A549 (cell line): ENCODE data around the gene TMEM185B. TPM values are rescaled to one million over a fixed set of nuclear protein-coding genes. Genes with fewer than 3 reads are reported as not detected.
"Not testable (repeated sequence)": the region's sequence is repeated elsewhere in the genome, so short reads cannot be mapped to it uniquely, and the experiment has no call there.

Experiments
- ATAC-seq, 2 experiments: fragments of 200-7000 bp in 1 of 2; fragments of >200 bp in 1 of 2; cut with Nextera tagmentation in 1 of 2; cut with Tn5 transposase in 1 of 2; 3 replicates each; pipeline versions ENCODE4 v1.8.0 to v1.9.1; 2018 to 2020; ENCODE audit warnings: mild to moderate bottlenecking in 1 of 2, moderate library complexity in 1 of 2
- CTCF ChIA-PET: fragments of 300-600 bp; sonication (Branson Sonifier 250); formaldehyde crosslinking; extraction: SDS; loops from one replicate; lab custom pipeline; 2021; ENCODE audit warnings: antibody characterized with exemption, inconsistent platforms; lab: Yijun Ruan, JAX
- POLR2A ChIA-PET: fragments of 350-600 bp; formaldehyde crosslinking; extraction: SDS; loops from one replicate; lab custom pipeline; 2021; ENCODE audit warnings: antibody characterized with exemption, inconsistent platforms; lab: Yijun Ruan, JAX
- DNase-seq, 2 experiments: peaks; one replicate each; pipeline versions ENCODE4 v3.0.0 to v3.0.0-alpha.2; 2011 to 2016; ENCODE audit warnings: low read depth in 1 of 2, low spot score in 1 of 2
- FAIRE-seq: peaks from 2 replicates; lab custom pipeline; 2011; peaks lifted over from hg19 to GRCh38; lab: Jason Lieb, UNC
- H3K27ac ChIP-seq, 2 experiments: fragments of >200 bp; sonication (Bioruptor Twin); formaldehyde crosslinking; 3 replicates each; pipeline ENCODE4 v1.5.1; 2016 to 2017
- H3K4me1 ChIP-seq: fragments of >200 bp; sonication (Bioruptor Twin); formaldehyde crosslinking; 3 replicates; pipeline ENCODE4 v1.6.1; 2016
- H3K4me2 ChIP-seq: fragments of >200 bp; sonication (Bioruptor Twin); formaldehyde crosslinking; 3 replicates; pipeline ENCODE4 v1.6.1; 2016
- H3K4me3 ChIP-seq: fragments of >200 bp; sonication (Bioruptor Twin); formaldehyde crosslinking; 3 replicates; pipeline ENCODE4 v1.5.1; 2016
- H3K9me3 ChIP-seq: fragments of >200 bp; sonication (Bioruptor Twin); formaldehyde crosslinking; 3 replicates; pipeline ENCODE4 v1.6.1; 2016
- CBX8 ChIP-seq: fragments of 200-600 bp; sonication (generic); IDR thresholded peaks from 2 replicates; pipeline ENCODE4 v1.6.1; 2016
- CEBPB ChIP-seq, 2 experiments: fragments of >200 bp in 1 of 2; sonication (Bioruptor Twin) in 1 of 2; formaldehyde crosslinking in 1 of 2; IDR thresholded peaks; 2 replicates each; pipeline ENCODE4 v1.6.1; 2012 to 2016
- CHD2 ChIP-seq: fragments of 150-350 bp; IDR thresholded peaks from 2 replicates; pipeline ENCODE4 v1.6.1; 2014; ENCODE audit warnings: low read length; ENCODE audit not compliant: partially characterized antibody
- CTCF ChIP-seq: fragments of >200 bp; sonication (Bioruptor Twin); formaldehyde crosslinking; IDR thresholded peaks from 3 replicates; pipeline ENCODE4 v1.5.1; 2016
- EHMT2 ChIP-seq: fragments of 200-600 bp; sonication (generic); IDR thresholded peaks from 2 replicates; pipeline ENCODE4 v1.6.1; 2016; ENCODE audit warnings: antibody characterized with exemption, low read depth, mild to moderate bottlenecking, moderate library complexity
- FOSL2 ChIP-seq, 2 experiments: fragments of 450-650 bp in 1 of 2; fragments of >200 bp in 1 of 2; sonication (Bioruptor Twin) in 1 of 2; formaldehyde crosslinking; IDR thresholded peaks; 2 replicates each; pipeline versions ENCODE4 v1.5.0 to v1.6.1; 2016 to 2020; ENCODE audit warnings: mild to moderate bottlenecking in 1 of 2, moderate library complexity in 1 of 2
- HDAC2 ChIP-seq: fragments of 200-600 bp; sonication (generic); IDR thresholded peaks from 2 replicates; pipeline ENCODE4 v1.6.1; 2016
- HMGXB4 ChIP-seq: fragments of 250-450 bp; sonication (Bioruptor Pico); IDR thresholded peaks from 2 replicates; pipeline ENCODE4 v1.5.0; 2021; ENCODE audit warnings: mild to moderate bottlenecking, moderate library complexity, borderline replicate concordance
- JUN ChIP-seq, 2 experiments: fragments of >200 bp; sonication (Bioruptor Twin); formaldehyde crosslinking; IDR thresholded peaks; 2 replicates in 1 of 2; 3 replicates in 1 of 2; pipeline ENCODE4 v1.6.1; 2016 to 2017
- KDM5A ChIP-seq: fragments of 200-600 bp; sonication (generic); IDR thresholded peaks from 2 replicates; pipeline ENCODE4 v1.6.1; 2016; ENCODE audit warnings: antibody characterized with exemption, mild to moderate bottlenecking
- MYC ChIP-seq: IDR thresholded peaks from 2 replicates; pipeline ENCODE4 v1.6.1; 2012; ENCODE audit warnings: mild to moderate bottlenecking, inconsistent platforms, low read length, improper control_type of control experiment, borderline replicate concordance
- PHF8 ChIP-seq: fragments of 200-600 bp; sonication (generic); IDR thresholded peaks from 2 replicates; pipeline ENCODE4 v1.6.1; 2016; ENCODE audit warnings: low read depth, mild to moderate bottlenecking, antibody characterized with exemption, moderate library complexity, borderline replicate concordance
- RAD21 ChIP-seq, 2 experiments: fragments of >200 bp in 1 of 2; sonication (Bioruptor Twin) in 1 of 2; formaldehyde crosslinking in 1 of 2; IDR thresholded peaks in 1 of 2; conservative IDR thresholded peaks in 1 of 2; 2 replicates in 1 of 2; 3 replicates in 1 of 2; pipeline ENCODE4 v1.6.1; 2012 to 2018; ENCODE audit warnings: inconsistent platforms in 1 of 2
- RFX5 ChIP-seq: fragments of 450-650 bp; IDR thresholded peaks from 2 replicates; pipeline ENCODE4 v1.7.1; 2014; ENCODE audit warnings: antibody characterized with exemption, mild to moderate bottlenecking, moderate library complexity
- RNF2 ChIP-seq: fragments of 200-600 bp; sonication (generic); IDR thresholded peaks from 2 replicates; pipeline ENCODE4 v1.6.1; 2016; ENCODE audit warnings: low read depth, mild to moderate bottlenecking, antibody characterized with exemption, moderate library complexity, borderline replicate concordance
- SMC3 ChIP-seq: fragments of >200 bp; sonication (Bioruptor Twin); formaldehyde crosslinking; IDR thresholded peaks from 3 replicates; pipeline ENCODE4 v1.6.1; 2018; ENCODE audit warnings: inconsistent platforms
- WGBS: methylation state at CpG from one replicate; pipeline ENCODE4 v1.1.6; 2017; ENCODE audit errors: missing lambda C conversion rate; 5-methylcytosine and 5-hydroxymethylcytosine counted together
- polyA plus RNA-seq, 4 experiments: library from polyadenylated mRNA; depleted of rRNA in 3 of 4; stranded (reverse); fragments of >200 nt; fragmentation: RNase III in 1 of 4; extraction: RNeasy Plus Mini Kit Qiagen cat#74134 plus additional on column Dnase treatment in 1 of 4; gene quantifications; 2 replicates in 3 of 4; 3 replicates in 1 of 4; pipeline ENCODE4 v1.2.3, GENCODE V29; 2011 to 2017

The TMEM185B gene
- polyA plus RNA-seq, 2 of the 4 experiments (the other 2 are of a cell fraction): 30.3 to 41.8 TPM

GRCh38 chr2:120203251-120204021 lies 19.8 kb downstream of the TMEM185B start:
- no peak for DNase-seq
- no peak for FAIRE-seq
- no peak overlapping the region for H3K27ac ChIP-seq
- peak in 1 of 2 experiments; percentile 31; a peak in 3 of 6 replicates for ATAC-seq
- H3K4me1 ChIP-seq: no peaks in the 10 kb centered on the region
- POLR2A ChIA-PET: no interaction called here
- H3K9me3 ChIP-seq: peaks cover 8% of the 10 kb centered on the region; the same call in 1 of the 3 replicates
- TF ChIP-seq EHMT2 (no peak), MYC (no peak), PHF8 (no peak), JUN (IDR thresholded peaks at IDR 0.05) (no peak), RAD21 (conservative IDR thresholded peaks at IDR 0.05 in 1 of 2, IDR thresholded peaks at IDR 0.05 in 1 of 2) (no peak), CTCF (no peak), SMC3 (no peak), CHD2 (no peak), HDAC2 (no peak), KDM5A (no peak), CBX8 (no peak), RNF2 (no peak), CEBPB (IDR thresholded peaks at IDR 0.05) (no peak), HMGXB4 (CRISPR knock-in tag) (no peak), RFX5 (no peak)
- CTCF ChIA-PET: interaction anchor here (0.6 to 1.6 kb wide), 3 partner anchors 24 to 109 kb away, joined by 3 to 5 read pairs (median 4); no protein-coding TSS in a partner anchor
- H3K4me3 ChIP-seq: no peak overlapping the region
- no peak overlapping the region for H3K4me2 ChIP-seq
- WGBS: 65% methylated on average over 10 of the region's 10 CpGs

- CTCF ChIA-PET: interaction anchor here (1.2 to 1.8 kb wide), 2 partner anchors 25 to 91 kb away, joined by 3 read pairs; no protein-coding TSS in a partner anchor
- H3K27ac ChIP-seq, H3K4me1 ChIP-seq, FAIRE-seq, H3K4me3 ChIP-seq, ATAC-seq, H3K4me2 ChIP-seq, DNase-seq, POLR2A ChIA-PET: not testable (repeated sequence)
- H3K9me3 ChIP-seq: peaks cover 14% of the 10 kb centered on the region; the same call in 2 of the 3 replicates
- 63% methylated on average over 10 of the region's 10 CpGs for WGBS
Observed at GRCh38 chr2:120199817-120200459, 23.3 kb downstream of the TMEM185B start.

- ChIA-PET CTCF (interaction anchor here (1.3 kb wide), 1 partner anchor 20 kb away, joined by 7 read pairs; no protein-coding TSS in a partner anchor), POLR2A (no interaction called here)
- Histone ChIP-seq H3K27ac (no peak overlapping the region), H3K4me1 (no peaks in the 10 kb centered on the region), H3K9me3 (peaks cover 20% of the 10 kb centered on the region; the same call in 2 of the 3 replicates), H3K4me3 (no peak overlapping the region), H3K4me2 (no peak overlapping the region)
- TF ChIP-seq FOSL2 (IDR thresholded peaks at IDR 0.05) (no peak), FOSL2 (CRISPR knock-in tag; IDR thresholded peaks at IDR 0.05) (no peak)
- FAIRE-seq (no peak), DNase-seq (no peak), ATAC-seq (no peak)
- whole genome bisulfite sequencing: 35% methylated on average over 1 of the region's 1 CpG
Observed at GRCh38 chr2:120195553-120195952, 27.6 kb downstream of the TMEM185B start.
